Upper lobe of right lung (tissue), 1 donor: ENCODE data around the gene ARID5B. TPM values are rescaled to one million over a fixed set of nuclear protein-coding genes. Genes with fewer than 3 reads are reported as not detected.

ENCODE experiments used
- ATAC-seq: fragments of 200-7000 bp; cut with Tn5 transposase; one replicate; pipeline ENCODE4 v1.9.1; 2020; ENCODE audit warnings: mild to moderate bottlenecking, moderate library complexity
- DNase-seq: peaks from one replicate; pipeline ENCODE4 v3.0.0-alpha.2; 2020
- H3K27ac ChIP-seq: fragments of 200-600 bp; one replicate; pipeline ENCODE4 v1.8.0; 2022
- H3K27me3 ChIP-seq: fragments of 200-600 bp; one replicate; pipeline ENCODE4 v1.8.0; 2022; ENCODE audit warnings: mild to moderate bottlenecking
- H3K36me3 ChIP-seq: fragments of 200-600 bp; one replicate; pipeline ENCODE4 v1.8.0; 2022
- H3K4me1 ChIP-seq: fragments of 200-600 bp; one replicate; pipeline ENCODE4 v1.8.0; 2022
- H3K4me3 ChIP-seq: fragments of 200-600 bp; one replicate; pipeline ENCODE4 v1.8.0; 2022; ENCODE audit warnings: mild to moderate bottlenecking
- H3K9me3 ChIP-seq: fragments of 200-600 bp; one replicate; pipeline ENCODE4 v1.8.0; 2022
- intact Hi-C: fragments of 100-400 bp; cut with DNase I; formaldehyde crosslinking; loops from one replicate; pipeline ENCODE4 v1.11.0; 2022
- total RNA-seq: library from RNA; stranded (reverse); fragmentation: NEBNext Ultra II Directional; extraction: Animal tissue kit (Norgen Biotek cat#: 25700); gene quantifications from one replicate; pipeline ENCODE4 v1.2.1, GENCODE V29; 2021
- TF ChIP-seq, protein P1 (sequence below): fragments of 200-600 bp; IDR thresholded peaks from one replicate; pipeline ENCODE4 v1.8.0; 2022; ENCODE audit warnings: antibody characterized with exemption
- donor health status: DM: no; HTN: yes; CAD: no; lungs with severe emphysema.

The ARID5B gene
- total RNA-seq, 1 donor from 2014 or later, result 34.1 TPM

DNA sequence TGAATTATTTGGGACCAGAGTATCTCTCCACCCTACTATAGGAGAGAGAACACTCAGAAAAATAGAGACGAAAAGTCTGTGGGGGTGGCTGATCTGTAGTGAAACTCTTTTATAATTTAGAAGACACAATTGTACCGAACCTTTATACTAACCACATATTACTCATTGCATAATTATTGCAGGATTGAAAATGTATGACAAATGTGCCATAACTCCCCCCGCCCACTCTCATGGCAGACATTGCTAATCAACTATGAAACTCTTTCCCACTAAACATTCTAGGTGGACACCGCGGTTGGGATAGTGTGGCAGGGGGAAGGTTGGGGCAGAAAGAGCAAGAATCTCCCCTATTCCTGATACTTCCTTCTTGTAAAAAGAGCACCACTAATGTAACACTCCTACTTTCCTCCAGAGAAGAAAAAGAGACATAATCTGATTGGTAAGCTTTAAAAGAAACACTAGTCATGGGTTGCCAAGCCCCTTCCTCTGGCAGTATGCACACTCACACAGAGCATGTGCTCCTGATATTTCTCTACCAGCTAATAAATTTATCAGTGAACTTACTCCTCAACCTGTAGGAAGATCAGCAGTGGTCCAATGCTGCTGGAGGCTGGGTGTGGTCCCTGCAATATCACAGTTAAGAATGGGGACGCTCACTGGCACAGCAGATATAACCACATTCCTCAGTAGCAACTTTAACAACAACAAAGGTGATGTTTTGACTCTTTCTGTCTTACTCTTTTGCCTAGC, 18.7 kb upstream of the ARID5B start:
- intact Hi-C loops, result no loop called here
- Histone ChIP-seq H3K4me3 (no peak overlapping the region), H3K27me3 (no peaks in the 10 kb centered on the region), H3K9me3 (no peaks in the 10 kb centered on the region), H3K36me3 (no peaks in the 10 kb centered on the region), H3K4me1 (no peaks in the 10 kb centered on the region), H3K27ac (no peak overlapping the region)
- ATAC-seq (no peak), DNase-seq (no peak)
- TF ChIP-seq, protein P1, sequence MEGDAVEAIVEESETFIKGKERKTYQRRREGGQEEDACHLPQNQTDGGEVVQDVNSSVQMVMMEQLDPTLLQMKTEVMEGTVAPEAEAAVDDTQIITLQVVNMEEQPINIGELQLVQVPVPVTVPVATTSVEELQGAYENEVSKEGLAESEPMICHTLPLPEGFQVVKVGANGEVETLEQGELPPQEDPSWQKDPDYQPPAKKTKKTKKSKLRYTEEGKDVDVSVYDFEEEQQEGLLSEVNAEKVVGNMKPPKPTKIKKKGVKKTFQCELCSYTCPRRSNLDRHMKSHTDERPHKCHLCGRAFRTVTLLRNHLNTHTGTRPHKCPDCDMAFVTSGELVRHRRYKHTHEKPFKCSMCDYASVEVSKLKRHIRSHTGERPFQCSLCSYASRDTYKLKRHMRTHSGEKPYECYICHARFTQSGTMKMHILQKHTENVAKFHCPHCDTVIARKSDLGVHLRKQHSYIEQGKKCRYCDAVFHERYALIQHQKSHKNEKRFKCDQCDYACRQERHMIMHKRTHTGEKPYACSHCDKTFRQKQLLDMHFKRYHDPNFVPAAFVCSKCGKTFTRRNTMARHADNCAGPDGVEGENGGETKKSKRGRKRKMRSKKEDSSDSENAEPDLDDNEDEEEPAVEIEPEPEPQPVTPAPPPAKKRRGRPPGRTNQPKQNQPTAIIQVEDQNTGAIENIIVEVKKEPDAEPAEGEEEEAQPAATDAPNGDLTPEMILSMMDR, result no peak

DNA sequence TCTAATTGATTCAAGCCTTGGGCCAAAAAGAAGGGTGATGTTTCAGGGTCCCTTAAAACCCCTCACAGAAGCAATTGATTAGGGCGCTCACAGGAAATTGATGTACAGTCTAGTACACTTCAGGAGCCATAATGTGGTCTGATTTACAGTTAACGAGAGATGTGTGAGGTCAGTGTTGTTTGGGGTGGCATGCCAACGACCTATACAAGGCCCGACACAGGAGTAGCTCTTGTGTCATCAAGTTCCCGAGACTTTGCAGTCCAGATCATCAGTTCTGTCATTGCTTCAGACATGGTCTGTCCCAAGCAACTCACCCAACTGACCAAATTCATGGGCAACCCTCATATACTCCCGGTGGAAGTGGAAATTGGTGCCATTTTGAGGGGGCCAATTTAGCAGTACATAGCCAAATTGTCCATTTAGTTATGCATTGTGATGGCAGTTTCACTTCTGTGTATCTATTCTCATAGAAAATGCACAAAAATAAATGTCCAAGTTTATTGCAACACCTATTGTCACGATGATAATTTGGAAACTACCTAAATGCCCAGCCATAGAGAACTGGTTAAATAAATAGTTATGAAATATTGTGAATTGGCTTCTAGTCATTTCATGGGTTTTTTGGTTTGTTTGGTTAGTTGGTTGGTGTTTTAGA, 18.0 kb upstream of the ARID5B start:
- Histone ChIP-seq H3K27me3 (no peaks in the 10 kb centered on the region), H3K9me3 (no peaks in the 10 kb centered on the region), H3K4me1 (no peaks in the 10 kb centered on the region), H3K27ac (no peak overlapping the region), H3K4me3 (no peak overlapping the region), H3K36me3 (no peaks in the 10 kb centered on the region)
- TF ChIP-seq, protein P1, result no peak
- ATAC-seq, result no peak
- intact Hi-C loops, result no loop called here
- DNase-seq, result no peak

DNA sequence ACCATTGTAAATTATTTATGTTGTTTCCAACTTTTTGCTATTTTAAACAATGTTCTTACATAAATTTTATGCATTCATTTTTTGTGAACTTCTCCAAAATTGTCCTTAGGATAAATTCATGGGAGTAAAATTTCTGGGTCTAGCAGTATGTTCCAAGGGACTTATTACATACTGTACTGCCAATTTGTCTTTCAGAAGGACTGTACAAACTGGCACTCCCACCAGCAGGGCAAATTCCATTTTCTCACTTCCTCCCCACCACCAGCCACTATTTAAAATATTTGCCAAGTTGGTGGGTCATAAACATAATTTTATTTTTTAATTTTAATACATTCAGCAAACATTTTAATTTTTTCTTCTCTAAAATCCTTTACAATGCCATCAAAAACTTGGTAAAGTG, 13.7 kb upstream of the ARID5B start:
- H3K4me3 ChIP-seq, result no peak overlapping the region
- no peak for ATAC-seq
- H3K9me3 ChIP-seq, result no peaks in the 10 kb centered on the region
- no peaks in the 10 kb centered on the region for H3K4me1 ChIP-seq
- no peaks in the 10 kb centered on the region for H3K36me3 ChIP-seq
- intact Hi-C loops, result no loop called here
- H3K27ac ChIP-seq, result no peak overlapping the region
- TF ChIP-seq, protein P1, result no peak
- DNase-seq, result no peak
- H3K27me3 ChIP-seq, result no peaks in the 10 kb centered on the region

DNA sequence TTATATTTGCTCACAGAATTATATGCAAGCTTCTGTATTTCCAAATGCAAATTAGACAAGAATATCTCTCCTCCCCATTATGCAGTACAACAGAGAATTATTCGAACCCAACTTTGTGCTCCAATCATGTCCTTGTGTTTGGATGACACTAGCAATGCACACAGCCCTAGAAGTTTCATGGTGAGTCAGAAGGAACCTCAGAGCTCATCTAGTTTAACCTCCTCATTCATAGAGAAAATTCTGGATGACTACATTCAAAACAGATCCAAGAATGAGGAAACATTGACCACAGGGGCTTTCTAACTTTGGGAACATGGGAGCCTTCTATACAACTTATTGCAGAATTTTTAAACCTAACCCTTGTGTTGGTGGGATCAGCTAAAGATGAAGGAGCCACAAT, 12.8 kb upstream of the ARID5B start:
- ATAC-seq, result no peak
- no peak overlapping the region for H3K4me3 ChIP-seq
- no peak for DNase-seq
- H3K9me3 ChIP-seq, result no peaks in the 10 kb centered on the region
- no peaks in the 10 kb centered on the region for H3K4me1 ChIP-seq
- H3K27me3 ChIP-seq, result no peaks in the 10 kb centered on the region
- intact Hi-C loops, result no loop called here
- no peaks in the 10 kb centered on the region for H3K36me3 ChIP-seq
- TF ChIP-seq, protein P1, result no peak
- H3K27ac ChIP-seq, result no peak overlapping the region

DNA sequence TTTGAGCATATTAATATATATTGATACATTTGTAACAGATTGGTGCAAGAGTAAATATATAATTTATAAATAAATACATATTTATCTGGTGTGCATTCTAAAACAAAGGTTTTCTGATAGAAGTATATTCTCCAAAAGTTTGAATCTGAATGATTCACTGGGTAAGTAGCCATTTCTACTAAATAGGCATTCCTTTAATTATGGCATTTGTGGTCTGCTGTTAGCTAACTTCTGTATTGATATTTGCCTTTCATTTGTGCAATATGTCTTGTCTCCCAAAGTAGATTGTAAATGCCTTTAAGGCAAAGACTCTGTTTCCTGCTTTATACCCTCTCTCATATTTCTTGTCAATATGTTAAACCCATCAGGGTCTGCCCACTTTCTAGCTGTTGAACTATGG, 11.1 kb upstream of the ARID5B start:
- DNase-seq (no peak), ATAC-seq (no peak)
- H3K4me1 ChIP-seq, result no peaks in the 10 kb centered on the region
- no peak overlapping the region for H3K4me3 ChIP-seq
- H3K27me3 ChIP-seq, result no peaks in the 10 kb centered on the region
- H3K36me3 ChIP-seq, result no peaks in the 10 kb centered on the region
- intact Hi-C loops, result no loop called here
- no peaks in the 10 kb centered on the region for H3K9me3 ChIP-seq
- TF ChIP-seq, protein P1, result no peak
- H3K27ac ChIP-seq, result no peak overlapping the region
